ENCODE measurements around the gene UFD1. TPM values are rescaled to one million over a fixed set of nuclear protein-coding genes. Genes with fewer than 3 reads are reported as not detected.
A peak's percentile ranks its signal among the peaks of the same experiment; 100 is the strongest.

The UFD1 gene
- total RNA-seq, 2 experiments from 2014 or later, result 62.1 to 65.6 TPM

DNA sequence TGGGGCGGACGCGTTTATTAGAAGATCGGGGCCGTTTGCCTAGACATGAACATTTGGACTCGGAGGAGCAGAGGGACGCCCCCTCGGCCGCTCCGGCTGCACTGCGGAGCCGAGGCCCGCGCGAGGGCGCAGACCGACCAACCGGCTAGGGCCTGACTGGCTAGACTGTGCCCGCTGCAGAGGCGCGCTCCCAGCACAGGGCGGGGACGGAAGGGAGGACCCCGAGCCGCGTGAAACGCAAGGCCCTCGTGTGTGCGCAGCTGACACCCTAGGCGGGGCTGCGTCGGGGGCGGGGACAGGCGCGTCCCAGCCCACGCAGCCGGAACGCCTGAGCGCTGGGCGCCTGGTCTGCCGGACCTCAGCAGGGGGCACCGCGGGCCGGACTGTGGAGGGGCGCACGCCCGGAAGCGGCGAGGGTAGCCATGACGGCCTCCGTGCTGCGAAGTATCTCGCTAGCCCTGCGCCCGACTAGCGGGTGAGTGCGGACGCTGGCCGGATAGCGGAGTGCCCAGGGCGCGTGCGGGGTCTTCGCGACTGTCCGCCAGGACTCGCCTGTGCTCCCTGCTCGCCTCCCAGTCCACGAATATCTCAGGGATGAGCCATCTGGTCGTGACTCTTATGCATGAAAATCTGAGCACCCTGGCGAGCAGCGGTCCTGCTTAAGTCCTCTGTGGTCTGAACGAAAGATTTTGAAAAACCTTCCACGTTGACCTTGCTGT is 46.7 kb downstream of the UFD1 start, which contains the start of gene MRPL40:
MRPL40 (plus strand) TSS at position 413 of the 719 bp plus-strand sequence; CDS start at position 423, 10 bp downstream.
- Mint-ChIP-seq H3K4me3 (peak within 1 kb of the TSS; percentile 91), H3K4me1 (peaks cover 45% of the 10 kb centered on the region), H3K36me3 (ENCODE audit: low read depth) (peaks cover 38% of the 10 kb centered on the region), H3K9me3 (no peaks in the 10 kb centered on the region), H3K27me3 (no peaks in the 10 kb centered on the region), H3K27ac (peak within 1 kb of the TSS; percentile 96)
- ChIA-PET CTCF (interaction anchor here (0.7 to 2.7 kb wide), 4 partner anchors 11 to 197 kb away, joined by 3 to 6 read pairs (median 4); no protein-coding TSS in a partner anchor), POLR2A (interaction anchor here (0.7 to 7.0 kb wide), 14 partner anchors 10 to 287 kb away, joined by 3 to 113 read pairs (median 4); partner anchors contain the start of genes C22orf39, CDC45, CLTCL1 and UFD1)
- peak; percentile 90 for DNase-seq

DNA sequence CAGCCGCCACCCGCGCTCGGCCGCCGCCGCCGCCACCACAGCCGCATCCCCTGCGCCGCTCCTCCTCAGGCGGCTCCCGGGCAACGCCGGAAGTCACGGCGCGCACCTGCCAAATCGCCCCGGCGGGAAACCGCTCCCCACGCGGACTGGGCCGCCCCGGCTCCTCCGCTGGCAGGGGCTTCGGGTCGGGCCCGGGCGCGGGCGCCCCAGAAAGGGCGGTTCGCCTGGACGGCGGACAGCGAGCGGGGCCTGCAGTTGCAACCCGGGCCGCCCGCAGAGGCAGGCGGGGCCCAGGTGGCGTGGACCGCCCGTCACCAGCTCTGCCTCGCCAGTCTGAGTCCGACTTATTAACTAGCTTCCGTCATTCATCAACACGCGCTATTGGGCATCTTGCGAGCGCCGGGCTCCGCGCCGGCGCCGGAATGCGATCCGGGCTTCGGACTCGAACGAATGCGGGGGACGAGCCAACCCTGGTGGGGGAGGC is 47.3 kb downstream of the UFD1 start, which contains the start of gene HIRA:
HIRA (minus strand) TSS at position 85 of the 484 bp plus-strand sequence. CDS start 257 bp downstream, outside the sequence.
- POLR2A ChIA-PET, result interaction anchor here (0.6 to 7.0 kb wide), 15 partner anchors 10 to 1715 kb away, joined by 3 to 113 read pairs (median 4); partner anchors contain the start of genes C22orf39, CDC45, CLTCL1 and UFD1
- H3K4me1 Mint-ChIP-seq, result peaks cover 51% of the 10 kb centered on the region
- no peaks in the 10 kb centered on the region for H3K27me3 Mint-ChIP-seq

DNA sequence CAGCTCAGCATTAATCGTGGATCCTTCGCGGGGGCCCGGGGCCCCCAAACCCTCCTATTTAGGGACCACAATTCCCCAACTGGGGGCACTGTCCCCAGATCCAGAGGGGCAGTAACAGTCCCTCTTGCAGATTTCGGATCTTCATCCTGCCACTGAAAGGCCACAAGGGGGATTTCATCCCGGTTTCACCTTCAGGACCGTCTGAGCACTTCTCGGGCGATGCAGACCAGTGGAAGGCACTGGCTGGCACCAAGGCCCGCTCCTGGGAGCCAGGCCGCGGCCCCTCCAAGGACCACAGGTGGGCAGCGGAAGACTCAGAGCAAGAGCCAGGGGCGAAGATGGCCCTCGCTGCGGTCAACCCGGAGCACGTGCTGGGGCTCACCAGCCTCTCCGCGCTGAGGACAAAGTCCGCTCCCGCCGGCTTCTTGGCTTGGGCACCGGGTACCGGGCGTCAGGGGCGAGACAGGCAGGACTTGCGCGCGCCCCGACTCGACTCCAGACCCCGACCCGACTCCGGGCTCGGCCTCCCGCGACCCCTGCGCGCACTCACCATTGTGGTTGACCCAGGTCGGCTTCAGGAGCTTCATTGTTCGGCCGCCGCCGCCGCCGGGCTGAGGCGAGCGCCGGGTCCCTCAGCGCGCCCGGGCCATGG is 48.0 kb downstream of the UFD1 start:
- peak; percentile 41 for DNase-seq
- peak overlapping the region; percentile 89 for H3K4me3 Mint-ChIP-seq
- H3K9me3 Mint-ChIP-seq, result no peaks in the 10 kb centered on the region
- H3K4me1 Mint-ChIP-seq, result peaks cover 57% of the 10 kb centered on the region
- ChIA-PET POLR2A (interaction anchor here (0.6 to 7.0 kb wide), 14 partner anchors 10 to 1714 kb away, joined by 3 to 113 read pairs (median 5); partner anchors contain the start of genes C22orf39, CDC45, CLTCL1 and ESS2), CTCF (interaction anchor here (1.1 to 2.7 kb wide), 3 partner anchors 10 to 47 kb away, joined by 3 to 6 read pairs (median 5); partner anchors contain the start of gene C22orf39)
- H3K36me3 Mint-ChIP-seq (ENCODE audit: low read depth), result peaks cover 48% of the 10 kb centered on the region
- H3K27ac Mint-ChIP-seq, result peak overlapping the region; percentile 96
- no peaks in the 10 kb centered on the region for H3K27me3 Mint-ChIP-seq

More for the DNA sequence above, 47.3 kb downstream of the UFD1 start, which contains the start of gene HIRA:
- DNase-seq, result peak; percentile 88
- Mint-ChIP-seq H3K9me3 (no peaks in the 10 kb centered on the region), H3K27ac (peak within 1 kb of the TSS; percentile 96), H3K4me3 (peak within 1 kb of the TSS; percentile 91), H3K36me3 (ENCODE audit: low read depth) (peaks cover 43% of the 10 kb centered on the region)
- CTCF ChIA-PET, result interaction anchor here (0.7 to 2.7 kb wide), 3 partner anchors 11 to 46 kb away, joined by 4 to 6 read pairs (median 5); no protein-coding TSS in a partner anchor

DNA sequence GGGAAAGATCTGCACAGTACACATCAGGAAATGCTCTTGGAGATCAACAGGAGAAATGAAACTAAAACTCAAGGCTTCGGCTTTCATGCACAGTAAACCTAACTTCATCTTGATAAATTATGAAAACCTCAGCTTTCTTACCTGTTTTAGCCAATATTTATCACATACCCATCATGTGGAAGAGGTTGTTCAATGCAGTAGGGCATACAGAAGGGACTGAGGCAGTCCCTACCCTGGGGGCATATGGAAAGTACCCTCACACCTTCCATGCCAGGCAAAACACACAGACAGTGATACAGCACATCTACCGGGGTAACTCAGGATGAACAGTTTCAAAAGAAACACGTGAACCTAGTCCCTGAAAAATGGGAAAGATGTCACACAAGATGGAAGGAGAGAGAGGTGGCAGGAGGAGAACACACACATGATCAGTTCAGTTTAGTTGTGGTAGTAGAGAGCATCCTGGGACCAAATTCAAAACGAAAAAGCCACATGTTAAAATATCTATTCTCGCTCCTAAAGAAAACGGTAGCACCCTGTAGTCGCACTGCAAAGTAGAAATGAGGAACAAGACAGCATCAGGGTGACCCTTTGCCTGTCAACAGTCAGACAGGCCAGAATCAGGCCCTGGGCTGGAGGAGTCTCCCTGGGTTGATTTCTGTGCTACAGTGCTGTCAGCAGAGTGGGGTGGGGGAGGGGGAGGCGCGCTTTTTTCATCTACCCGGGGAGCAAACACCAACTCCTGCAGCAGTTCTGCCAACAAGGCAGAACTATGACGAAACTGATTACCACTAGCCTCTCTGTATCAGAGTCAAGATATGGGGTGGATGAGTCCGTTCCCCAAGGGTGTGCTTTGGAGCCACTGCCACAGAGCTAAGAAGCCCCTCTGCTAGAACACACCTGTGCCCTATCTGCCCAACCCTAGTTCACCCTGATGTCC is 48.8 kb downstream of the UFD1 start:
- peaks cover 59% of the 10 kb centered on the region for H3K4me1 Mint-ChIP-seq
- CTCF ChIA-PET, result interaction anchor here (1.1 kb wide), 1 partner anchor 17 kb away, joined by 3 read pairs; the partner anchor contains the start of gene C22orf39

DNA sequence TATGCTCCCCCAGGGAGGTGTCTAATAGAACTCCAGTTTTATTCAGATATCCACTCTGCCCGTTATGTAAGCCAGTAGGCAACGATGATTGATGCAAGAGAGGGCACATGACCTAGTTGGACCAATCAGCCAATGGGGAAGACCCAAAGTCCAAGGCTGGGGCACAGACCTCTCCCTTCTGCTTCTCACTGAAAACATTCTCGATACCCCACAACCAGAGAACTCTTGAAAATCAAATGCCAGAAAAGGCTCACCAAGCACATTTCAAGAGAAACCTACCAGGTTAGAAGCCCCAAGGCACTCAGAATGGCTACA is 54.9 kb downstream of the UFD1 start:
- H3K36me3 Mint-ChIP-seq (ENCODE audit: low read depth), result peaks cover 42% of the 10 kb centered on the region
- H3K27me3 Mint-ChIP-seq, result no peaks in the 10 kb centered on the region
- ChIA-PET POLR2A (interaction anchor here (0.6 to 1.0 kb wide), 4 partner anchors 11 to 53 kb away, joined by 3 read pairs; no protein-coding TSS in a partner anchor), CTCF (no interaction called here)
- H3K4me3 Mint-ChIP-seq, result no peak overlapping the region
- DNase-seq, result no peak
- H3K27ac Mint-ChIP-seq, result no peak overlapping the region
- peaks cover 86% of the 10 kb centered on the region for H3K4me1 Mint-ChIP-seq
- no peaks in the 10 kb centered on the region for H3K9me3 Mint-ChIP-seq

More for the DNA sequence above, 48.8 kb downstream of the UFD1 start:
- peaks cover 48% of the 10 kb centered on the region for H3K36me3 Mint-ChIP-seq (ENCODE audit: low read depth)
- peak; percentile 66 for DNase-seq
- no peaks in the 10 kb centered on the region for H3K27me3 Mint-ChIP-seq
- peak overlapping the region; percentile 89 for H3K4me3 Mint-ChIP-seq
- H3K9me3 Mint-ChIP-seq, result no peaks in the 10 kb centered on the region
- H3K27ac Mint-ChIP-seq, result peak overlapping the region; percentile 96
- POLR2A ChIA-PET, result interaction anchor here (0.6 to 7.0 kb wide), 7 partner anchors 8 to 286 kb away, joined by 3 to 113 read pairs (median 5); partner anchors contain the start of genes C22orf39, CDC45, ESS2 and UFD1

DNA sequence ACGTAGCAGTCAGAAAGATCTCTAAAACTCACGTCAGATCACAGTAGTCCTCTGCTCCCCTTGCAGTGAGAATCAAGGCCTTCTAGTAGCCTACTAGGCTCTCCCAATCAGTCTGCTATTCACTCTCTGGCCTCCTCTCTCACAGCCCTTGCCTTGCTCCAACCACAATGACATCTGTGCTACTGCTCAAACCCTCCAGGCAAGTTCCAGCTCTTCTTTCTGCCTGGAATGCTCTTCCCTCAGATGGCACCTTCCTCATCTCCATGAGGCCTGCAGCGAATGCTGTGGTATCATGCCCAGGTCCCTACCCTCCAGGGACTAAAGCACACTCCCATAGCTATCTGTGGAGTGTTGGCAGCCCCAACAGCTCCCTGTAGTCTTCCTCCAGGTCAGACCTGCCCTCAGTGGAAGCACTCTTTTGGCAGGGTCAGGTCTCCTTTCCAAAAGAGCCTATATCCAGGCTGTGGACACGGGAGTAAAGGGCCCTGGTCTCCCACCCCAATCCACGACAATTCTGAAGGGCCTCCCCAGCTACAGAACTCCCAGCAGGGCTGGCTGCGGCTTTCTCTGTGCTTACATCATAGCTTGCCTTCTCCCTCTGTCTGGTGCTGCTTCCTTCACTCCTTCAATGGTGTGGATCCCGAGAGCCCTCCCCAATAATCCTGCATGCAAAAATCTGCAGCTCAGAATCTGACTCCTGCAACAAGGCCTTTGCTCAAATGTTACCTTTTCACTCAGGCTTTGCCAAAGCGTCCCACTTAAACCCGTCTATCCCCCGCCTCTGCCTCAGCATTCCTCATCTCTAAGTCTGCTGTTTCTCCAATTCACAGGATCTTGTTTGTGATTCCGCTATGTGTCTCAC is 56.3 kb downstream of the UFD1 start:
- Mint-ChIP-seq H3K36me3 (ENCODE audit: low read depth) (peaks cover 40% of the 10 kb centered on the region), H3K9me3 (no peaks in the 10 kb centered on the region), H3K4me3 (no peak overlapping the region), H3K27me3 (no peaks in the 10 kb centered on the region), H3K4me1 (peaks cover 87% of the 10 kb centered on the region), H3K27ac (peak overlapping the region; percentile 56)
- CTCF ChIA-PET, result interaction anchor here (0.8 to 1.2 kb wide), 2 partner anchors 50 to 57 kb away, joined by 4 read pairs; partner anchors contain the start of gene CDC45
- POLR2A ChIA-PET, result interaction anchor here (0.9 to 4.7 kb wide), 3 partner anchors 9 to 24 kb away, joined by 3 to 82 read pairs (median 3); partner anchors contain the start of genes HIRA and MRPL40
- no peak for DNase-seq

DNA sequence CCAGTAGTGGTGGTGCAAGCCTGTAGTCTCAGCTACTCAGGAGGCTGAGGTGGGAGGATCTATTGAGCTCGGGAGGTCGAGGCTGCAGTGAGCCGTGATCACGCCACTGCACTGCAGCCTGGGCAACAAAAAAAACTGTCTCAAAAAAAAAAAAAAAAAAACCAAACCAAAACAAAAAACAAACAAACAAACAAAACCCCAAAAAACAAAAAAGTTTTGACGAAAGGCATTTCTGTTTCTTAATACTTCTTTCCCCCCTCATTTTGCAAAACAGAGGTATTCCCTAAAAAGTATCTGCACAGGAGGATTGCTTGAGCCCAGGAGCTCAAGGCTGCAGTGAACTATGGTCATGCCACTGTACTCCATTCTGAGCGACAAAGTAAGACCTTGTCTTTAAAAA is 58.7 kb downstream of the UFD1 start:
- Mint-ChIP-seq H3K36me3 (ENCODE audit: low read depth) (peaks cover 30% of the 10 kb centered on the region), H3K27me3 (no peaks in the 10 kb centered on the region), H3K9me3 (no peaks in the 10 kb centered on the region), H3K4me1 (peaks cover 77% of the 10 kb centered on the region), H3K4me3 (no peak overlapping the region), H3K27ac (peak overlapping the region; percentile 87)
- ChIA-PET POLR2A (interaction anchor here (0.7 to 4.7 kb wide), 11 partner anchors 9 to 276 kb away, joined by 3 to 82 read pairs (median 4); partner anchors contain the start of genes C22orf39, CDC45, ESS2 and HIRA), CTCF (interaction anchor here (1.4 to 2.6 kb wide), 3 partner anchors 11 to 209 kb away, joined by 4 to 8 read pairs (median 5); partner anchors contain the start of genes HIRA and MRPL40)
- no peak for DNase-seq

DNA sequence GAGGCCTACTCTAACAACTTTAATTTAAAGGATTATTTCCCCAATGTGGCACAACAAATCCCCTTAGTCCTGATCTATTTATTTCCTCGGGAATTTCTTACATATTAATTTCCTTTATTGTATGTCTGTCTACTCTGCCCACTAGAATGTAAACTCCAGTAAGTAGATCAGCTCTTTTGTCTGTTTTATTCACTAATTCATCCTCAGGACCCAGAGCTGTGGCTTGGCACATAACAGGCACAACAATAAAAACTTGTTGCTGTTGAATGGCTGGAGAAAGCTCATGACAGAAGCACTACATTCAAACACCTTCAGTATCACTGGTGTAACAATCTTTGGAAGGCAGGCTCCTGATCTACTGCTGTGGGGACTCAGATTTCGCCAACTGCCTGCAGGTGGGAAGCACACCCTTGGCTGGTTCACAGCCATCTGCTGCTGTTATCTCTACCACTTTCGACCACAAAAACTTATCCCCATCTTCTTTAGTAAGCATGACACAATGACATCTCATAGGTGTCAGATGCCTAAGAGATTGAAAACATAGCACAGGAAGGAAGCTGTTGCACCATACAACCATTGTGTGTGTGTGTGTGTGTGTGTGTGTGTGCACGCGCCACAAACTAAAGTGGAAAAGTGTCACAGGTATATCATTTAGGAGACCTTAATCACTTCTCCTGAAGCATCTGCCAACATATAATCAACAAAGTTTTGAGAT is 59.4 kb downstream of the UFD1 start:
- Mint-ChIP-seq H3K27ac (peak overlapping the region; percentile 87), H3K9me3 (no peaks in the 10 kb centered on the region), H3K36me3 (ENCODE audit: low read depth) (peaks cover 25% of the 10 kb centered on the region), H3K4me1 (peaks cover 71% of the 10 kb centered on the region), H3K4me3 (peak overlapping the region; percentile 12), H3K27me3 (no peaks in the 10 kb centered on the region)
- CTCF ChIA-PET, result interaction anchor here (1.6 to 2.6 kb wide), 2 partner anchors 13 to 210 kb away, joined by 4 to 8 read pairs; no protein-coding TSS in a partner anchor
- POLR2A ChIA-PET, result interaction anchor here (0.9 to 4.7 kb wide), 9 partner anchors 9 to 275 kb away, joined by 3 to 82 read pairs (median 4); partner anchors contain the start of genes C22orf39, CDC45, ESS2 and HIRA
- DNase-seq, result peak; percentile 67

DNA sequence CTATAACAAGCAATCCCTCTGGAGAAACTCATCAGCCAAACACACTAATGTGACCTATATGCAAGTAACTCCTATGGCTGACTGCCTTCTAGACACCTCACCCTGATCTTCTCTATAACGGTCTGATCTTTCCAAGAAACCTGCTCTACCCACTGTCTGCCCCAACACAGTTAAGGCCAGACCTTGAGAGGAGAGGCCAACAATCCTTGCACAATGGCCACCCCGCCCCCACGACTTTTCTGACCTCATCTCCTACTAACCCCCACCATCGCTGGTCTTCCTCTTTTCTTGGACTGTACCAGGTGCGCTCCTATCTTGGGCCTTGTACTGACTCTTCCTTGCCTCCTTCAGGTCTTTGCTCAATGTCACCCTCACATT is 59.9 kb downstream of the UFD1 start:
- Mint-ChIP-seq H3K4me1 (peaks cover 68% of the 10 kb centered on the region), H3K27me3 (no peaks in the 10 kb centered on the region), H3K27ac (peak overlapping the region; percentile 87), H3K36me3 (ENCODE audit: low read depth) (peaks cover 25% of the 10 kb centered on the region), H3K4me3 (peak overlapping the region; percentile 12), H3K9me3 (no peaks in the 10 kb centered on the region)
- ChIA-PET CTCF (interaction anchor here (2.6 kb wide), 1 partner anchor 211 kb away, joined by 8 read pairs; no protein-coding TSS in a partner anchor), POLR2A (interaction anchor here (1.2 to 4.7 kb wide), 5 partner anchors 8 to 274 kb away, joined by 3 to 82 read pairs (median 10); partner anchors contain the start of genes C22orf39, CDC45, ESS2 and HIRA)
- peak; percentile 20 for DNase-seq

DNA sequence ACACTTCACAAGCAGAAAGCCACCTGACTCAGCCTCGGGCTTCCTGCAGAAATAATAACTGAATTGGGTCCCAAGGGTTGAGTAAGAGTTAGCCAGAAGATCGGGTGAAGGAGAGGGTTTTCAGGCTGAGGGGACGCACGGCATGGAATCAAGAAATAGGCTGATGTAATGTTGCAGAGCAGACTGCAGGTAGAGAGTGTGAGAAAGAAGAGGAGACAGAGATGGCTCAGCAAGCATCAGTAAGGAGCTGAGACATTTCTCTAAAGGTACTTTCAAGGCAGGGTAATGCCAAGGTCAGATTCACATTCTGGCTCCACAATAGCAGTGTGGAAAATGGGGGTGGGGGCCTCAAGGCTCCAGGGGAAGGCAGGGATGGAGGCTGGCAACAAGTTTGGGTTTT is 66.1 kb downstream of the UFD1 start:
- peak overlapping the region; percentile 28 for H3K27ac Mint-ChIP-seq
- peaks cover 26% of the 10 kb centered on the region for H3K4me1 Mint-ChIP-seq
- ChIA-PET POLR2A (interaction anchor here (1.2 kb wide), 1 partner anchor 19 kb away, joined by 4 read pairs; the partner anchor contains the start of genes HIRA and MRPL40), CTCF (no interaction called here)
- no peak overlapping the region for H3K4me3 Mint-ChIP-seq
- H3K9me3 Mint-ChIP-seq, result no peaks in the 10 kb centered on the region
- DNase-seq, result no peak
- peaks cover 39% of the 10 kb centered on the region for H3K36me3 Mint-ChIP-seq (ENCODE audit: low read depth)
- H3K27me3 Mint-ChIP-seq, result no peaks in the 10 kb centered on the region

Data from activated CD4-positive, alpha-beta memory T cell treated with anti-CD3 and anti-CD28 coated beads, Interleukin-2, amount 10 ng/mL, durations not matched to agents 7 days and 5 days (primary cell).